Activated T-helper 1 cell treated with anti-CD3 and anti-CD28 coated beads, Interleukin-2, amount 50 U/mL, for 16 hours (primary cell): ENCODE results near the gene ABCB6.
"Not testable (repeated sequence)": the region's sequence is repeated elsewhere in the genome, so short reads cannot be mapped to it uniquely, and the experiment has no call there.

Experiments used
- DNase-seq, 2 donors: peaks; one replicate each; pipeline ENCODE4 v3.0.0-alpha.2; 2020; ENCODE audit warnings: low read depth in 1 of 2, low spot score in 1 of 2

The ABCB6 gene

DNA sequence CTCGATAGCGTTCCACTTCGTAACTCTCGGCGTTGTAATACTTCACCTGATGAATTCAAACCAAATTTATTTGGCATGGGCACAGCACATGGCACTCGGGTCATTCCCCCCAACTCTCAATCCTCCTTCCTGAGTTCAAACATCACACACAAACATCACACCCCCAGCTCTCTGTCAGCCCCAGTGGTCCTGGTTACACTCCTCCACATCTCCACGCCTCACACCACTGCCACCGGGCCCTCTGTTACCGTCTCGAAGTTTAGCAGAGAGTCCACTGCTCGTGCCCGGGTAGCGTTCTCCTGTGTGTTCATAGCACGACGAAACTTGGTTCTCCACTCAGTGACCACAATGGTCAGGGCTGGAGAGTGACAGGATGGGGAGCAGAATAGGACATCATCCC lies 4.6 kb downstream of the ABCB6 start:
- DNase-seq = no peak

DNA sequence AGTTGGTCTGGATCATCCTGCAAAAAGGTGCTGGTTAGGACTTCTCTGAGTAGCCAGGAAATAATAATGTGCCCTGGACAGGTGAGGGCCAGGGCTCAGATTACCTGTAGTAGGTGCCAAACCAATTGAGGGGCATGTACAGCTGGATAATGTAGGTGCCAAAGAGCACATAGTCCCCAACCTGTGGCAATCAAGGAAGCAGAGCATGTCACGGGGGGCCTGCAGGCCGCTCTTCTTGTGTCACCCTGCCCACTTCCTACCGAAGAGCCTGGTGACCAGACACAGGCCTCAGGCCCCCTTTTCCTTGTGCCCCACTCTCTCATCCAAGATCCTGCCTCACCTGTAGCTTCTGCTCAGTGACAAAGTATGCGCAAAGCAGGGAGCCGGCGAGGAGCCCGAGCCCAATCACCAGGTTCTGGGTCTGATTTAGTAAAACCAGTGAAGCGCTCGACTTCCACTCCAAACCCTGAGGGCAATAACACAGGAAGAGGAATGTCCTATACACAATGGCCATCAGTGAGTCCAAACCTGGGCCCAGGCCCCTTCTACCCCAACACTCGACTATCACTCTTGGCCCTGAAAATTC lies 5.2 kb downstream of the ABCB6 start:
- no peak for DNase-seq

DNA sequence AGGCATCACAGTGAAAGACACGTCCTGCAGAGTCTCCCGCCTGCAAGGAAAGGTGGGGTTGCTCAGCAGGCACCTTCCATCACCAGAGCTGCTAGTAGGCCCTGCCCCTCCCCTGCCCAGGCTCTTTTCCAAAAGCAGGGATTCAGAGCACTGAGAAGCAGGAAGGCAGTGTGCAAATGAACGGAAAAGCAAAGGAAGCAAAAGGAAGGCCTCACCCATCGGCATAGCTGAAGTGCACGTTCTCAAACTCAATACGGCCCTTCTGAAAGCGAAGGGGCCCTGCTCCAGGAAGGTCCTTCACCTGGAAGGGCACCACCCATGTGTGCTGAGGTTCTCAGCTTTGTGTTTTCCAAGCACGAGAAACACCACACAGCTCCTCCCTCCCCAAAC lies 5.7 kb downstream of the ABCB6 start:
- no peak for DNase-seq

DNA sequence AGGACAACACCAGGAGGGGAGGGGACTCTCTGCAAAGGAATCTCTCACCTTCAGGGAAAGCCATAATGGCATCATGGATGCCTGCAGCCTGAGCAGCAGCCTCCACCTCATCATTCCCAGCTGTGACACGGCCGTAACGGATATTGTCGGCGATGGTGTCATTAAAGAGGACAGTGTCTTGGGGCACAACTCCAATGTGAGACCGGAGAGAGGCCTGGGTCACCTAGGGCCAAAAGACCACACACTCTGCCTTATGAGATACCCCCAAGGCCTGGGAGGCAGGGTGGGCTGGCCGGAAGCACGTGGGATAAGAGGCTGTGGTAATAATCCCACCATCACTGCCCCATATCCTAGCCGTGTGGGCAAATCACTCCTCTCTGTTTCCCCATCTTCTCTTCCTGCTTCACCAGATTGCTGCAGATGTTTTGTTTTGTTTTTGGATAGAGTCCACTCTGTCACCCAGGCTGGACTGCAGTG lies 7.8 kb downstream of the ABCB6 start:
- no peak for DNase-seq

DNA sequence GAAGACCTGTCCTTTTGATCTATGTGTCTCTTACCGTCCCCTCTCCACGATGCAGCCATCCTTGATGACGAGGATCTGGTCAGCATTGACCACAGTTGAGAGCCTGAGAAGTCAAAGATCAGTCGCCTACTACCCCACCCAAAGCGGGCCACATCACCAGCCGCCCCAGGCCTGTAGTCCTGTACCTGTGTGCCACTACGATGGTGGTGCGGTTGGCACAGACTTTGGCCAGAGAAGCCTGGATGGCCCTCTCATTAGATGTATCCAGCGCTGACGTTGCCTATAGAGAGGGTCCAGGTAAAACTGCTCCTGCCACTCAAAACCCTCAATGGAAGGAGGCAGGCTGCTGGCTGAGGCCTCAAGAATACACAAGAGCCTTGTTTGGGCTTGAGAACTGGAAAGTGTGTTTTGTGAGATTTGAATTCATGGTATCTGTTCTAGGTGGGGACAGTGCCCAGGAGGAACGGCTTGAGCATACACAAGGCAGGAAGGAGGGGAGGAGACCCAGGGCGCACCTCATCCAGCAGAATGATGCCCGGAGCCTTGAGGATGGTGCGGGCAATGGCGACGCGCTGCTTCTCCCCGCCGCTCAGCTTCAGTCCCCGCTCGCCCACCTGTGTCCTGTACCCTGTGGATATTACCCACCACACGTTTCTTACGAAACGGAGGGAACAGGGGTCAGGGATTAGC lies 8.4 kb downstream of the ABCB6 start:
- no peak for DNase-seq

DNA sequence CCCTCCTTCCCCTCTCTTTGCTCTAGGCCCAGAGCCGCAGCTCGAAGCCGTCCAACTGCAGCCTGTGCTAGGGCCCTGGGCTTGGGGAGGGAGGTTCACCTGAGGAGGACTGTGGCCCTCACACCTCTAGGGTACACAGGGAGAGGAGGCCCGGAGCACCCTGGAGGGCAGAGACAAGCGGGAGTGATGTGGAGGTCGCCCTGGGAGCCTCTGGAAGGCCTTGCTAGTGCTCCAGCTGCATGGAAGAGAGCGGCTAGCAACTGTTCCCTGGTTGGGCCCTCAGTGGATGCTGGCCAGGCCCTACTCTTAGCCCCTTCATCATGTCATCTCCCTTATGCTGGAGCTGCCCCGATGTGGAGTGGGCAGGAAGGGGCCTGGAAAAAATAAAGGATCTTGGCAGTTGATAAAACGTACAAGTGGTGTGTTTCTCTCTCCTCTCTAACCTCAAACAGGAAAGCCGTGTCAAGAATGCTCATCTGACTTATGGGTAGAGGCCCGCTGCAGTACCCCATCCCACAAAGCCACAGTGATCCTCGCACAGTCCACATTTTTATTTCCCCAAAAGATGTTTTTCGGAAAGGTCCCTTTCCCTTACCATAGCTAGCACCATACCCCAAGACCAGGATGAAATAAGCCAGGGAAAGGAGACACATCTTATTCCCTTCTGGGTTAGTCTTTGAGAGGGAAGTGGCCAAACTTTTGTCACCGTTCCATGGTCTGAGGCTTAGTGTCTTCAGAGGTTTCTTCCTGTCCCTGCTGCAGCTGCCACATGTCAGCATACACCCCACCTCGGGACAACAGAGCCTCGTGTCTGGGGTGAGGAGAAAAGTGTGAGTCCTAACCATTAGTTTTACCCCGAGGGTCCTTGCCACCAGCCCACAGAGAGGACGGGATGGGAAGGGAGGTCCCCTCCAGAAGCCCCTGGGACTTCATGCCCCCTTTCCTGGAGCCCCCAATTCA lies 9.2 kb downstream of the ABCB6 start:
- no peak for DNase-seq

DNA sequence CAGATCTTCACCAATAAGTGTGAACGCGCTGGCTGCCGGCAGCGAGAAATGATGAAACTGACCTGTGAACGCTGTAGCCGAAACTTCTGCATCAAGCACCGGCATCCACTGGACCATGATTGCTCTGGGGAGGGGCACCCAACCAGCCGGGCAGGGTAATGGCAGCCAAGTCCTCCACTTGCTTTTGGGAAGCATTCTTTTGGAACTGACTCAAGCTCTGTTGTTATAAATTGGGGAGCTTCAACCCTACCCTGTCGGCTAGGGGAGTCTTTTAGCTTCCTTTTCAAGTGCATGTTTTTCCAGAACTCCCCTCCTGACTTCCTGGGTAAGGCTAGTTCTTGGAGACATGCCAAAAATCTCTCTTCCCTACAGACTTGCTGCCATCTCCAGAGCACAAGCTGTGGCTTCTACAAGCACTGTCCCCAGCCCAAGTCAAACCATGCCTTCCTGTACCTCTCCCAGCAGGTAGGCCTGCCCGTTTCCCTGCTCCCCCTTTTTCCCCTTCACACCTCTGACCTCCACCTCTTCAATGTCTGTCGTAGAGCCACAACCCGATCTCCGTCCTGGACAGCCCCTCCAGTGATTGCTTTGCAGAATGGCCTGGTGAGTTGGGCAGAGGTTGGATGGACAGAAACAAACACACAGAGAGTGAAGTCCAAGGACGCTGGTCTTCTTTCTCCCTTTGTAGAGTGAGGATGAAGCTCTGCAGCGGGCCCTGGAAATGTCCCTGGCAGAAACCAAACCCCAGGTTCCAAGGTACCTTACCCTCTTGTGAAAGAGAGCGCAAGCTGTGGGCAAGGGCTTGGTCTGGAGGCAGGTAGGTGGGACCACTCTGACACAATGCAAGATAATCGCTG lies 10.6 kb downstream of the ABCB6 start:
- no peak for DNase-seq

DNA sequence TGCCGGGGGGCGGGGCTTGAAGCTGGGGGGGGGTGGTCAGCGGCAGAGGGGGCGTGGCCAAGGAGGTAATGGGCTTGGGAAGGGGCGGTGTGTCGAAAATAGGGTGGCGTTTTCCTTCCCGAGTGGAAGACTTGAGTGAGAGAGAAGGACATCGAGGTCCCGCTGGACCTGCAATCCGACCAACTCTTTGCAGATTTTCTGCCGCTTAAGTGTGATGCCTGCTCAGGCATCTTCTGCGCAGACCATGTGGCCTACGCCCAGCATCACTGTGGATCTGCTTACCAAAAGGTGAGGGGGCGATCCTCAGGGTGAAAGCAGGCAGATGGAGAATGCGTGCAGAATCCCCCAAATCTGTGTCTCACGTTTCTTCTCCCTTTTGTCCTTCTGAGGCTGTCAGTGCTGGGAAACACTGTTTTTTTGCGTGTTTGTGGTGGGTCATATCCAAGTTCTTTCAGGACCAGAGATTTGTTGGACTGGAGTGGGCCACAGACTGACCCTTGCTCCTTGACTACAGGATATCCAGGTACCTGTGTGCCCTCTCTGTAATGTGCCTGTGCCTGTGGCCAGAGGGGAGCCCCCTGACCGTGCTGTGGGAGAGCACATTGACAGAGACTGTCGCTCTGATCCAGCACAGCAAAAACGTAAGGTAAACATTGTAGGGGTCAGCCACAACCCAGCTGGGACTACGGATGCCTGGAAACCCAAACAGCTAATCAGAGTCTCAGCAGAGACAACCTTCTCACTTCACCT lies 11.4 kb downstream of the ABCB6 start:
- no peak for DNase-seq

DNA sequence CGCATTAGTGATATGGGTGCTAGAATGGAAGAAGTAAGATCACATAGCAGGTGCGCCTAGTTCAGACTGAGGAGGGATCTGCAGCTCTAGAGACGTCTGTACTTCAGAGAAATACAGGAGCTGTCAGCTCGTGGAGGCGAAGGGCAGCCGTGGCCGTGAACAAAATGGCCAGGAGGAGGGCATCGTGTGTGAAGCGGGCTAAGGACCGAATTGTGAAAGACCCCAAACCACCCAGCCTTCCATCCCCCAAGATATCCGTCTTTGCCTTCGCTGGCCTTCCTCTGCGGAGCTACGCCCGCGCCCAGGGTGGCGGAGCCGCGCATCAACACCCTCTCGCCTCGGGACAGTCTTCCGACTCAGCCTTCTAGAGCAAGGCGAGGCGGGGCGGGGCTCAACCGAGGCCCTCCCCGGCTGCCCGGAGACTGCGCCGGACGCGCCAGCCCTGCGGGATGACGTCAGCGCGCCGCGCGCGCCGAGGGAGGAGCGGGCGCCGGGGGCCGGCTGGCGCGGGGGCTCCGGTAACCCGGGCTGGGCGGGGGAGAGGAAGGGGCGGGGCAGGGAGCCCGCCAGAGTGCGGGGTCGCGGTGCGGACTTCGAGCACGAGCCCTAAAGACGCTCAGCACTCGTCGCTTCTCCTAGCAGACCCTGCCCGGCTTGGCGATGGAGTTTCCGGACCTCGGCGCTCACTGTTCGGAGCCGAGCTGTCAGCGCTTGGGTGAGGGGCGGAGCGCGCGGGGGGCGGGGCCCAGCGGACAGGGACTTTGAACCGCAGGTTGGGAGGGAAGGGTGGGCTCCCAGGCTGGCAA lies 12.2 kb downstream of the ABCB6 start, which contains the start of gene ZFAND2B:
ZFAND2B (plus strand) TSS at position 455 of the 806 bp plus-strand sequence; CDS start at position 661, 206 bp downstream.
- DNase-seq = peak; percentile 89 to 94

DNA sequence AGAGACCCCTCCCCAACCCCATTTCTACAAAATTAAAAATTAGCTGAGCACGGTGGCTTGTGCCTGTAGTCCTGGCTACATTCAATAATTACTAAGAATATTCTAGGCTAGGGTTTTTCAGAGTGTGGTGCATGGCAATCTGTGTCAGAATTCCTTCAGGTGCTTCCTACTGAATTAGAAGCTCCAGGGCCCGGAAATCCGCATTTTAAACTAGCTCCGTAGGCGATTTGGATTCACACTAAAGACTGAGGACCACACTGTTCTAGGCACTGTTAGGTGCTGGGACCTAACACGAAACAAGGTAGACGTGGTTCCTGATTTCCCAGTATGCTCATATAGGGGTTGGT lies 12.8 kb downstream of the ABCB6 start:
- DNase-seq = no peak

DNA sequence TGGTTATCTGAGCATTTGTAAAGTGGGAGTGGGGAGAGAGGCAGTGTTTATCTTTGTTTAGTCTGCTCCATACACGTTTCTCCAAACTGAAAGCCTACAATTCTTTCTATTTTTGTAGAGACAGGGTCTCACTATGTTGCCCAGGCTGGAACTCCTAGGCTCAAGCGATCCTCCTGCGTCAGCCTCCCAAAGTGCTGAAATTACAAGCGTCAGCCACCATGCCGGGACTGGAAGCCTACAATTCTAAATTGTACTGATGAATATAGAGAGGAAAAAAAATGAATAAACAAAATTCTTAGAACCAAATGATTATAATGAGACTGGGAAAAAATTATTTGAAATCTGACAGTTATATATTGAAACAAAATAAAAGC lies 13.6 kb downstream of the ABCB6 start:
- no peak for DNase-seq

DNA sequence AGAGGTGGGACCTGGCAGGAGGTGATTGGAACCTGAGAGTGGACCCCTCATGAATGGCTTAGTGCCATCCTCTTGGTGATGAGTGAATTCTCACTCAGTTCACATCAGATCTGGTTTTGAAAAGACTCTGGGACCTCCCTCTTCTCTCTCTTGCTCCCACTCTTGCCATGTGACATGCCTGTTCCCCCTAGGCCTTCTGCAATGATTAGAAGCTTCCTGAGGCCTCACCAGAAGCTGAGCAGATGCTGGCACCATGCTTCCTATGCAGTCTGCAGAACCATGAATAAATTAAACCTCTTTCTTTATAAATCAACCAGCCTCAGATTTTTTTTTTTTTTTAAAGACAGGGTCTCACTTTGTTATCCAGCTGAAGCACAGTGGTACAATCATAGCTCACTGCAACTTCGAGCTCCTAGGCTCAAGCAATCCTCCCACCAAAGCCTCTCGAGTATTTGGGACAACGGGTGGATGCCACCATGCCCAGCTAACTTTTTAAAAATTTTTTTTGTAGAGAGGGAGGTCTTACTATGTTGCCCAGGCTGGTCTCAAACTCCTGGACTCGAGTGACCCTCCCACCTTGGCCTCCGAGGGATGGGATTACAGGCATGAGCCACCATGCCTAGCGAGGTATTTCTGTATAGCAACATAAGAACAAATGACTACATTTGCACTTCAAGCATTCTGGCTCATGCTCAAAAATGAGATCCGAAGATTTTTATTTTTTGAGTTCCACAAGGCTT lies 14.2 kb downstream of the ABCB6 start:
- no peak for DNase-seq

DNA sequence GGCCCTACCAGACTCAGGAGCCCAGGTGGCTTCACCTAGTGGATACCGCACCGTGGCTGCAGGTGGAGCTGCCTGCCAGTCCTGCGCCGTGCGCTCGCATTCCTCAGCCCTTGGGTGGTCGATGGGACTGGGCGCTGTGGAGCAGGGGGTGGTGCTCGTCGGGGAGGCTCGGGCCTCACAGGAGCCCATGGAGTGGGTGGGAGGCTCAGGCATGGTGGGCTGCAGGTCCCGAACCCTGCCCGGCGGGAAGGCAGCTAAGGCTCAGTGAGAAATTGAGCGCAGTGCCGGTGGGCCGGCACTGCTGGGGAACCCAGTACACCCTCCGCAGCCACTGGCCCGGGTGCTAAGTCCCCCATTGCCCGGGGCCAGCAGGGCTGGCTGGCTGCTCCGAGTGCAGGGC lies 17.4 kb downstream of the ABCB6 start:
- DNase-seq = not testable (repeated sequence)

DNA sequence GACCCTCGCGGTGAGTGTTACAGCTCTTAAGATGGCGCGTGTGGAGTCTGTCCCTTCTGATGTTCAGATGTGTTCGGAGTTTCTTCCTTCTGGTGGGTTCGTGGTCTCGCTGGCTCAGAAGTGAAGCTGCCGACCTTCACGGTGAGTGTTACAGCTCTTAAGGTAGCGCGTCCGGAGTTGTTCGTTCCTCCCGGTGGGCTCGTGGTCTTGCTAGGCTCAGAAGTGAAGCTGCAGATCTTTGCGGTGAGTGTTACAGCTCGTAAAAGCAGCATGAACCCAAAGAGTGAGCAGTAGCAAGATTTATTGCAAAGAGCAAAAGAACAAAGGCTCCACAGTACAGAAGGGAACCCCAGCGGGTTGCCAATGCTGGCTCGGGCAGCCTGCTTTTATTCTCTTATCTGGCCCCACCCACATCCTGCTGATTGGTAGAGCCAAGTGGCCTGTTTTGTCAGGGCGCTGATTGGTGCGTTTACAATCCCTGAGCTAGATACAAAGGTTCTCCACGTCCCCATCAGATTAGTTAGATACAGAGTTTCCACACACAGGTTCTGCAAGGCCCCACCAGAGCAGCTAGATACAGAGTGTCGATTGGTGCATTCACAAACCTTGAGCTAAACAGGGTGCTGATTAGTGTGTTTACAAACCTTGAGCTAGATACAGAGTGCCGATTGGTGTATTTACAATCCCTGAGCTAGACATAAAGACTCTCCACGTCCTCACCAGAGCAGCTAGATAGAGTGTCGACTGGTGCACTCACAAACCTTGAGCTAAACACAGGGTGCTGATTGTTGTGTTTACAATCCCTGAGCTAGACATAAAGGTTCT lies 18.0 kb downstream of the ABCB6 start:
- not testable (repeated sequence) for DNase-seq

DNA sequence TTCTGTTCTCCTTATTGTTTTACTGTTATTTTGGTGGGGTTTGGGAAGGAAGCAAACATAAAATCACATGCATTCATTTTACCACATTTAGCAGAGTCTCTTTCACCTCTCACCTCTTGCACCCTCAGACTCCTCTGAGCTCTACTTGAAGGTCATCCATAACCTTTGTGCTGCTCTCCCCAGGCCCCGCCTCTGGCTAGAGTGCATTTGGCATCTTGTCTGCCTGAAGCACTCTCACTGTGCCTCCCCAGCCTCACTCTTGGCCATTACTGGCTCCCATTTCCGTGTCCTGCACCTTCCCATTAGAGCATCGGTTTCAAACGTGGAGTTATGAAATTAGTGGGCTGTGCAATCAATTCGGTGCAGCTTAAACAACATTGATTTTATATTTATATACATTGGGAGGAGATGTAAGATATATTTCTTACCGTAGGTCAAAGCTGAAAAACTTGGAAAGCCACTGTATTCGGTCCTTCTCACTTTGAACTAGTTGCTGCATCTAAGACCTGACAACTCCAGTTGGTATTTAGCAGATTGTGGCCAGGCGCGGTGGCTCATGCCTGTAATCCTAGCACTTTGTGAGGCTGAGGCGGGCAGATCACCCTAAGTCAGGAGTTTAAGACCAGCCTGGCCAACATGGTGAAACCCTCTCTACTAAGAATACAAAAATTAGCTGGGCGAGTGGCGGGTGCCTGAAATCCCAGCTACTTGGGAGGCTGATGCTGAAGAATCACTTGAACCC lies 19.1 kb downstream of the ABCB6 start:
- no peak for DNase-seq

DNA sequence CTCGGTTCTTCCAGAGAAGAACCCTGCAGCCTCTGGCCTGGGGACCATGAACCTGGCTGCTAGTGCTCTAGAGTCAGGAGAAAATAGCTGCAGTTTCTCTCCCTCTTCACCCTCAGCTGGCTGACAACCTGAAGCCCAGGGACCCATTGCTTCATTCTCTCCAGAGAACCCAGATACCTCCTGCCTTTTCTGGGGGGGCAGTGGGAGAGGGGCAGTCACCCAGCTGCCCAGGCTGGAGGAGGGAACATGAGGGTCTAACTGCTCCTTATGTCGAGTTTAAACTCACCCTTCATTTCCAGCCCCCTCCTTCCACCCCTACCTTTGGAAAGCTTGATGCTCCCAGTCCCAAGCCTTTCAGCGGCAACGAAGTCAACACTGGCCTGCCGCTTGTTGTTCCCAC lies 19.8 kb downstream of the ABCB6 start:
- no peak for DNase-seq

DNA sequence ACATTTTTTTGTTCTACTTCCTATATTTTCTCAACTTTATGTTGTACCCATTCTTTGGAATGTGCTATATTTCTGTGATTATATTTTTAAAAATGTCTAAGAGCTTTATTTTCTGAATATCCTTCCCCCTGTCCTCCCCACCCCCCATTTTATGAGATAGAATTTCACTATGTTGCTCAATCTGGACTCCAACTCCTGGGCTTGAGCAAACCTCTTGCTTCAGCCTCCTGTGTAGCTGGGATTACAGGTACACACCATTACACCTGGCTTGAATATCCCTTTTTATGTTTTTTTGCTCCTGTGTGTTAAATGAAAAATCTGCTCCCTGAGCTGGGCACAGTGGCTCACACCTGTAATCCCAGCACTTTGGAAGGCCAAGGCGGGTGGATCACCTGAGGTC lies 21.4 kb downstream of the ABCB6 start:
- DNase-seq = no peak
